Measurements from ENCODE around the gene SEMA6D. TPM values are rescaled to one million over a fixed set of nuclear protein-coding genes. Genes with fewer than 3 reads are reported as not detected.

Gene SEMA6D, protein sequence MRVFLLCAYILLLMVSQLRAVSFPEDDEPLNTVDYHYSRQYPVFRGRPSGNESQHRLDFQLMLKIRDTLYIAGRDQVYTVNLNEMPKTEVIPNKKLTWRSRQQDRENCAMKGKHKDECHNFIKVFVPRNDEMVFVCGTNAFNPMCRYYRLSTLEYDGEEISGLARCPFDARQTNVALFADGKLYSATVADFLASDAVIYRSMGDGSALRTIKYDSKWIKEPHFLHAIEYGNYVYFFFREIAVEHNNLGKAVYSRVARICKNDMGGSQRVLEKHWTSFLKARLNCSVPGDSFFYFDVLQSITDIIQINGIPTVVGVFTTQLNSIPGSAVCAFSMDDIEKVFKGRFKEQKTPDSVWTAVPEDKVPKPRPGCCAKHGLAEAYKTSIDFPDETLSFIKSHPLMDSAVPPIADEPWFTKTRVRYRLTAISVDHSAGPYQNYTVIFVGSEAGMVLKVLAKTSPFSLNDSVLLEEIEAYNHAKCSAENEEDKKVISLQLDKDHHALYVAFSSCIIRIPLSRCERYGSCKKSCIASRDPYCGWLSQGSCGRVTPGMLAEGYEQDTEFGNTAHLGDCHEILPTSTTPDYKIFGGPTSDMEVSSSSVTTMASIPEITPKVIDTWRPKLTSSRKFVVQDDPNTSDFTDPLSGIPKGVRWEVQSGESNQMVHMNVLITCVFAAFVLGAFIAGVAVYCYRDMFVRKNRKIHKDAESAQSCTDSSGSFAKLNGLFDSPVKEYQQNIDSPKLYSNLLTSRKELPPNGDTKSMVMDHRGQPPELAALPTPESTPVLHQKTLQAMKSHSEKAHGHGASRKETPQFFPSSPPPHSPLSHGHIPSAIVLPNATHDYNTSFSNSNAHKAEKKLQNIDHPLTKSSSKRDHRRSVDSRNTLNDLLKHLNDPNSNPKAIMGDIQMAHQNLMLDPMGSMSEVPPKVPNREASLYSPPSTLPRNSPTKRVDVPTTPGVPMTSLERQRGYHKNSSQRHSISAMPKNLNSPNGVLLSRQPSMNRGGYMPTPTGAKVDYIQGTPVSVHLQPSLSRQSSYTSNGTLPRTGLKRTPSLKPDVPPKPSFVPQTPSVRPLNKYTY
- total RNA-seq: 0.39 and 1.5 TPM in 2 replicates

DNA sequence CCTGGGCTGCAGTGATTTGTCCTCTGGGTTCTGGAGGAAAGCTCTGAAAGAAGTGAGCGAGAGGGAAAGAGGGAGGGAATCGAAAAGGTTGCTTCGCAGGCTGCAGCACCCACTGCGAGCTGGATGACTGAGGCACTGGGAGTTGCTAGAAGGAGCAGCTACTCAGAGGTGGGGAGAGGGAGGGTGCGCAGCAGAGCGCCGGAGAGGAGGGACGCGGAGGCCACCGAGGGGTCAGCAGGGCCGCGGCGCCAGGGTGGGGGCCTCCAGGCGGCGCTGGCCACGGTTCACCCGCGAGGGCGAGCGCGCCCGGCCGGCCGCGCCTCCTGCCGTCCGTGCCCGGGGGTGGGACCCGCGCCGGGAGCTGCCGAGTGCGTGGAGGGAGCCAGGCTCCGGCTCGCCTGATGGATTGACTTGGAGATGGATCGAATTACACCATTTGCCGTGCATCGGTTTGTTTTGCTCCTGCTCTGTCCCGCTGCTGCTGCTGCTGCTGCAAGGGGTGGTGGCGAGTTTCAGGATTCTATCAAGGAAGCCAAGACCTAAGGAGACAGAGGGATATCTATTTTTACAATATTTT lies at the start of gene SEMA6D:
Gene SEMA6D, plus strand, starts transcription at position 470 of the 577 bp plus-strand sequence. CDS start 42,294 bp downstream, outside the sequence.
- peak in 1 of 2 donors; percentile 80 for DNase-seq (ENCODE audit: low read depth in 2 of 2)

- DNase-seq (ENCODE audit: low read depth in 2 of 2): no peak
These were observed 48.1 kb upstream of the SEMA6D start for GRCh38 chr15:47669221-47669620.

- DNase-seq (ENCODE audit: low read depth in 2 of 2): no peak
These were observed 46.9 kb upstream of the SEMA6D start for GRCh38 chr15:47670365-47670764.

DNA sequence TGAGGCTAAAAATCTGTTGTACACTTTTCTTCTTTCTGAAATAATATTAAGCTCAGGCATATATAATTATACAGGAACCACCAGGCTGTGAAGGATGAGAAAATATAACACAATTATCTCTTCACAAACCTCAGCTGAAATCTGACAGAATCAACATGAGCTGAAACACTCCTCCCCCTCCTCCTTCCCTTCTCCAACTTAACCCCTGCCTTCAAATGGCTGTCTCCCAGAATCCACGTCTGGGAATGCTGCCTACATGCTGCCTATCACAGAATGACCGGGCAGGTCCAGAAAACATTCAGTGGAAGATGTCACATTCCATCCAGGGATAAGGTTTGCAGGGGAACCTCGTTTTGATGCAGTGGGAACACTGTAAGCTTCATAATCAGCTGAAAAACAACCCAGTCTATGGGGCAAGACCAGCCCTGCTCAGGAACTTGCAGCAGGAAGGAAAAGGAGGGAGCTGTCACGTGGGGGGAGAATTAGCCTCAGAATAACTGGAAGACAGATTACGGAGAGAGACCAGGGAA lies 44.0 kb upstream of the SEMA6D start:
- peak in 1 of 2 donors; percentile 52 for DNase-seq (ENCODE audit: low read depth in 2 of 2)

GRCh38 chr15:47674586-47675232 lies 42.6 kb upstream of the SEMA6D start:
- DNase-seq (ENCODE audit: low read depth in 2 of 2): no peak

- DNase-seq (ENCODE audit: low read depth in 2 of 2): no peak
These were observed 41.6 kb upstream of the SEMA6D start for GRCh38 chr15:47675735-47676134.

DNA sequence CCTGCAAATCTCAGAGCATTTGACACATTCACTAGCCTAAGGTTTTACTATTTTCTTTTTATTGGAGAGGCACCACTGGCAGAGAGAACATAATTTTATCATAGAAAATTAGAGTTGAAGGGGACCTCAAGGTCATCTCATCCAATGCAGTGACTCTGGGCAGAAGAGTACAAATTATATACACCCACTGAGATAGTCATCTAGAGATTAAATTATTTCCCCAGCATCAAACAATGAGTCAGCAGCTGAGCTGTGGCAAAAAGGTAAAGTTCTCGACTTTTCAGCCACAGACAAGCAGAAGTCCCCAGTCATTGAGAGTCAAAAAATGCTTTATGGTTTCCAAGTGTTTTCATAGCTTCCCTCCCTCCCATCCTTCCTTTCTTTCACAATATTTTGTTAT lies 39.3 kb upstream of the SEMA6D start:
- DNase-seq (ENCODE audit: low read depth in 2 of 2): no peak

DNA sequence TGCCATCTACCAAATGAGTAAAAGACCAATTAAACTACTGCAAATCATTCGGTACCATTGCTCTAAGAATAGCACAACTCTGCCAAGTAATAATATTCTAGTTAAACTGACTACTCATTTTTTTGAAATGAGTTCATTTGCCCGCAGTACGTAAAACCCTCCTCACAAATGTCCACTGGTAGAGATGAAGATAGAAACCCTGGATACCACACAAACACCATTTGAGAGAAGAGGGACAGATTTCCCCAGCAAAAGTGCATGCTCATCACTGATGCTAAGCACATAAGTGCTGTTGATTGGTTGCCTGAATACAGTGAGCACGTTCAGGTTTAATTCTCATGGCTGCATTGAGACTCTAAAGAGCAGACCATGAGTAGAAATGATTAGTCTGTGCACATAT lies 34.6 kb upstream of the SEMA6D start:
- DNase-seq (ENCODE audit: low read depth in 2 of 2): no peak

- DNase-seq (ENCODE audit: low read depth in 2 of 2): no peak
These were observed 32.0 kb upstream of the SEMA6D start for GRCh38 chr15:47685141-47685870.

- no peak for DNase-seq (ENCODE audit: low read depth in 2 of 2)
These were observed 28.7 kb upstream of the SEMA6D start for GRCh38 chr15:47688573-47689086.

GRCh38 chr15:47689660-47690059 lies 27.6 kb upstream of the SEMA6D start:
- no peak for DNase-seq (ENCODE audit: low read depth in 2 of 2)

DNA sequence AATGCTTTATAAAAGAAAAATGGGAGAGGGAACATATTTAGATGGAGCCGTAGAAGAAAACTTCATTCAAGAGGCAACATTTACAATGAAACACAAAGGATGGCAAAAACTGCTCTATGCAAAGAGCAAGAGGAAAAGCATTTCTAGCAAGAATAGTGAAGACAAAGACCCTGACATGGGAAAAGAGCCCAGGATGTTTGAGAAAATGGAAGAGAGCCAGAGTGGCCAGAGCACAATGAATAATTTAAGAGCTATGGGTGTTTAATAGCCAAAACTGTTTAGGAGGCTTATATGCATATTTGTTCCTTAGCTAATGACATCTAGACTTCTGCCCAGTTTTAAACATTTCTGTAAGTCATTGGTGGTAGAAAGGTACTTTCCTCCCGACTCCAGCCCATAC lies 25.4 kb upstream of the SEMA6D start:
- no peak for DNase-seq (ENCODE audit: low read depth in 2 of 2)

- DNase-seq (ENCODE audit: low read depth in 2 of 2): no peak
These were observed 21.0 kb upstream of the SEMA6D start for GRCh38 chr15:47696351-47696750.

DNA sequence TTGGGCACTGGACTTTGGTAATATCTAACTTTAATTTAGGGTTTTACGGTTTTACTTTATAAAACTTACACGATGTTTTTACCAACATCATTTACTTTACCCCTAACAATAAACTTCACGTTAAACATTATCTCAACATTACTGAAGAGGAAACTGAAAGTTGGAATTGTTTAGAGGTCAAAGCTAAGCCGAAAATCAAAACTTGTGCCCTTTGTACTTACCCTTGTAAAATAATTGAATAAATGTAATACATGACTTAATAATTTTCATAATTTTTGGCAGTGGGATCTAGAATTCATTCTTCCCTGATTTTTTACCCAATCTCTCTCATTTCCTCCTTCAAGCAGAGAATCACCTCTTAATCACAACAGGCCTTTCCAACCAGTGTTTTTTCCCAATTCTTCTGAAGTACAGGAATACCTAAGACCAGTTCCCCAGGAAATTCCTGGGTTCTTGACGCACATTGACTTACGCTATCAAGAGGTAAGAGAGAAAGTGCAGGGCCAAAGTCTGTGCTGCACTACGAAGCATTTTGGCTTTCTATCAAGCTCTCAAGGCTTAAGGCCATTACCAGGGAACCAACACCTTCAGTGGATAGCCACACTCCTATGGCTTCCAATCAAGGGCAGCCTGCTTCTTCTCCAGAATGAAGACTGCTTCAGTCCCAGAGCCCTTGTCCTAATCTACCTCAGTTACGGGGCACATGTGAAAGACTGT lies 11.9 kb upstream of the SEMA6D start:
- DNase-seq (ENCODE audit: low read depth in 2 of 2): no peak

DNA sequence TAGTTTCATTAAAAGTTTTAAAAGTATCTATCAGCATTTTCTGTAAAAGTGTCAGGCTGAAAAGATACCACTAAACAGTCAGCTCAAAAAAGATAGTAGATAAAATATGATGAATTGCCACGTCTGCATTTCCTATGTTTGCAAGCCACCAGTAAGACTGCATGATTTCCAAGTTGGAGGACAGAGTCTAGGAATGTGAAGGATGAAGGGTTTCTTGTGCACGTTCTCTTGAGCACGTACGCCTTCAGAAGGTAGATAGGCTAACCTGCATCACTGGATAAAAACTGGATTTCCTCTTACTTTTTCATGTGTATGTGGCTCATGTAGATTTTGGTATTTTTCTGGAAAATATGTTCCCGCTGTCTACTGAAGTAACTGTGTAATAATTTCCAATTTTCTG lies 9.9 kb upstream of the SEMA6D start:
- no peak for DNase-seq (ENCODE audit: low read depth in 2 of 2)

- peak in 1 of 2 donors; percentile 33 for DNase-seq (ENCODE audit: low read depth in 2 of 2)
These were observed 8.9 kb upstream of the SEMA6D start for GRCh38 chr15:47708161-47708980.

- peak in 1 of 2 donors; percentile 17 for DNase-seq (ENCODE audit: low read depth in 2 of 2)
These were observed 5.7 kb upstream of the SEMA6D start for GRCh38 chr15:47711655-47712054.

GRCh38 chr15:47715402-47715801 lies 1.9 kb upstream of the SEMA6D start:
- DNase-seq (ENCODE audit: low read depth in 2 of 2): no peak

Data from dermis microvascular lymphatic vessel endothelial cell (primary cell).